ENCODE measurements around the gene CKS1B.

GRCh38 chr1:154993572-154994268 is 19.2 kb downstream of the CKS1B start, which contains the start of gene LENEP:
- TF ChIP-seq RAD21 (conservative IDR thresholded peaks at IDR 0.05): no peak
- TF ChIP-seq, protein P1, sequence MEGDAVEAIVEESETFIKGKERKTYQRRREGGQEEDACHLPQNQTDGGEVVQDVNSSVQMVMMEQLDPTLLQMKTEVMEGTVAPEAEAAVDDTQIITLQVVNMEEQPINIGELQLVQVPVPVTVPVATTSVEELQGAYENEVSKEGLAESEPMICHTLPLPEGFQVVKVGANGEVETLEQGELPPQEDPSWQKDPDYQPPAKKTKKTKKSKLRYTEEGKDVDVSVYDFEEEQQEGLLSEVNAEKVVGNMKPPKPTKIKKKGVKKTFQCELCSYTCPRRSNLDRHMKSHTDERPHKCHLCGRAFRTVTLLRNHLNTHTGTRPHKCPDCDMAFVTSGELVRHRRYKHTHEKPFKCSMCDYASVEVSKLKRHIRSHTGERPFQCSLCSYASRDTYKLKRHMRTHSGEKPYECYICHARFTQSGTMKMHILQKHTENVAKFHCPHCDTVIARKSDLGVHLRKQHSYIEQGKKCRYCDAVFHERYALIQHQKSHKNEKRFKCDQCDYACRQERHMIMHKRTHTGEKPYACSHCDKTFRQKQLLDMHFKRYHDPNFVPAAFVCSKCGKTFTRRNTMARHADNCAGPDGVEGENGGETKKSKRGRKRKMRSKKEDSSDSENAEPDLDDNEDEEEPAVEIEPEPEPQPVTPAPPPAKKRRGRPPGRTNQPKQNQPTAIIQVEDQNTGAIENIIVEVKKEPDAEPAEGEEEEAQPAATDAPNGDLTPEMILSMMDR (IDR thresholded peaks at IDR 0.05; ENCODE audit: poor library complexity, severe bottlenecking): no peak
